IPS-18c (cell line): ENCODE data around the gene WWC2.
"Not testable (repeated sequence)": the region's sequence is repeated elsewhere in the genome, so short reads cannot be mapped to it uniquely, and the experiment has no call there.

ENCODE experiments used
- H3K4me3 ChIP-seq: 2 replicates; pipeline ENCODE4 v1.7.0; 2013; ENCODE audit warnings: low read depth, mild to moderate bottlenecking, low read length, moderate library complexity; ENCODE audit not compliant: insufficient read depth
- H3K9me3 ChIP-seq: one replicate; pipeline ENCODE4 v1.6.1; 2013; ENCODE audit warnings: mild to moderate bottlenecking, low read length, moderate library complexity; ENCODE audit not compliant: control insufficient read depth, insufficient read depth

The WWC2 gene

GRCh38 chr4:183177001-183177400 is 77.9 kb downstream of the WWC2 start:
- no peak overlapping the region for H3K4me3 ChIP-seq
- H3K9me3 ChIP-seq: no peaks in the 10 kb centered on the region

GRCh38 chr4:183178201-183178600 is 79.1 kb downstream of the WWC2 start:
- no peaks in the 10 kb centered on the region for H3K9me3 ChIP-seq
- no peak overlapping the region for H3K4me3 ChIP-seq

GRCh38 chr4:183180096-183180495 is 81.0 kb downstream of the WWC2 start:
- no peak overlapping the region for H3K4me3 ChIP-seq
- no peaks in the 10 kb centered on the region for H3K9me3 ChIP-seq

- Histone ChIP-seq H3K4me3 (no peak overlapping the region), H3K9me3 (no peaks in the 10 kb centered on the region)
Observed at GRCh38 chr4:183180621-183181020, 81.6 kb downstream of the WWC2 start.

GRCh38 chr4:183181081-183181480 is 82.0 kb downstream of the WWC2 start:
- H3K4me3 ChIP-seq: no peak overlapping the region
- H3K9me3 ChIP-seq: no peaks in the 10 kb centered on the region

- Histone ChIP-seq H3K4me3 (no peak overlapping the region; the same call in 1 of the 2 replicates), H3K9me3 (no peaks in the 10 kb centered on the region)
Observed at GRCh38 chr4:183182873-183183725, 84.0 kb downstream of the WWC2 start.

GRCh38 chr4:183183906-183184535 is 85.0 kb downstream of the WWC2 start:
- Histone ChIP-seq H3K9me3 (no peaks in the 10 kb centered on the region), H3K4me3 (no peak overlapping the region)

GRCh38 chr4:183185018-183185417 is 86.0 kb downstream of the WWC2 start:
- H3K9me3 ChIP-seq: no peaks in the 10 kb centered on the region

GRCh38 chr4:183185559-183185958 is 86.5 kb downstream of the WWC2 start:
- Histone ChIP-seq H3K9me3 (no peaks in the 10 kb centered on the region), H3K4me3 (no peak overlapping the region)

More at GRCh38 chr4:183185018-183185417, 86.0 kb downstream of the WWC2 start:
- no peak overlapping the region for H3K4me3 ChIP-seq

GRCh38 chr4:183186813-183187212 is 87.8 kb downstream of the WWC2 start:
- no peaks in the 10 kb centered on the region for H3K9me3 ChIP-seq
- H3K4me3 ChIP-seq: no peak overlapping the region

- Histone ChIP-seq H3K4me3 (no peak overlapping the region), H3K9me3 (no peaks in the 10 kb centered on the region)
Observed at GRCh38 chr4:183190900-183191527, 92.0 kb downstream of the WWC2 start.

- no peak overlapping the region for H3K4me3 ChIP-seq
- H3K9me3 ChIP-seq: no peaks in the 10 kb centered on the region
Observed at GRCh38 chr4:183191630-183192029, 92.6 kb downstream of the WWC2 start.

- H3K4me3 ChIP-seq: no peak overlapping the region
- no peaks in the 10 kb centered on the region for H3K9me3 ChIP-seq
Observed at GRCh38 chr4:183192571-183192970, 93.5 kb downstream of the WWC2 start.

GRCh38 chr4:183193730-183194338 is 94.8 kb downstream of the WWC2 start:
- H3K9me3 ChIP-seq, H3K4me3 ChIP-seq: not testable (repeated sequence)

GRCh38 chr4:183195534-183195933 is 96.5 kb downstream of the WWC2 start:
- H3K9me3 ChIP-seq: no peaks in the 10 kb centered on the region

GRCh38 chr4:183197140-183197539 is 98.1 kb downstream of the WWC2 start:
- no peaks in the 10 kb centered on the region for H3K9me3 ChIP-seq
- no peak overlapping the region for H3K4me3 ChIP-seq

More at GRCh38 chr4:183195534-183195933, 96.5 kb downstream of the WWC2 start:
- H3K4me3 ChIP-seq: no peak overlapping the region

- Histone ChIP-seq H3K9me3 (no peaks in the 10 kb centered on the region), H3K4me3 (no peak overlapping the region)
Observed at GRCh38 chr4:183200453-183200852, 101.4 kb downstream of the WWC2 start.

- no peaks in the 10 kb centered on the region for H3K9me3 ChIP-seq
- no peak overlapping the region for H3K4me3 ChIP-seq
Observed at GRCh38 chr4:183201331-183201730, 102.3 kb downstream of the WWC2 start.
